WTC11 (cell line): ENCODE data around the gene SLC24A3. TPM values are rescaled to one million over a fixed set of nuclear protein-coding genes. Genes with fewer than 3 reads are reported as not detected.

ENCODE experiments used
- ATAC-seq: fragments of 200-7000 bp; cut with Tn5 transposase; 2 replicates; pipeline ENCODE4 v1.10.0; 2021; ENCODE audit warnings: mild to moderate bottlenecking, moderate library complexity
- CTCF ChIA-PET: fragments of 300-600 bp; sonication (Branson Sonifier 250); formaldehyde crosslinking; loops from one replicate; lab custom pipeline; 2021; ENCODE audit warnings: antibody characterized with exemption; lab: Charles Lee
- POLR2A ChIA-PET: fragments of 350-600 bp; sonication (Branson Sonifier 250); formaldehyde crosslinking; loops from one replicate; lab custom pipeline; 2021; ENCODE audit warnings: antibody characterized with exemption; lab: Charles Lee
- DNase-seq: peaks from one replicate; pipeline ENCODE4 v3.0.0; 2021; ENCODE audit warnings: low spot score
- H3K27ac Mint-ChIP-seq: 2 replicates; pipeline ENCODE4 v1.8.0; 2021; ENCODE audit warnings: mixed read lengths
- H3K27me3 Mint-ChIP-seq: 2 replicates; pipeline ENCODE4 v1.8.0; 2021; ENCODE audit warnings: low read depth, mild to moderate bottlenecking, moderate library complexity, mixed read lengths
- H3K36me3 Mint-ChIP-seq: 2 replicates; pipeline ENCODE4 v1.8.0; 2021; ENCODE audit warnings: mixed read lengths
- H3K4me1 Mint-ChIP-seq: 2 replicates; pipeline ENCODE4 v1.8.0; 2022; ENCODE audit warnings: mixed read lengths
- H3K4me3 Mint-ChIP-seq: 2 replicates; pipeline ENCODE4 v1.8.0; 2021; ENCODE audit warnings: mild to moderate bottlenecking, moderate library complexity, mixed read lengths
- H3K9me3 Mint-ChIP-seq: 2 replicates; pipeline ENCODE4 v1.8.0; 2021; ENCODE audit warnings: mixed read lengths
- AR ChIP-seq: fragments of 250-450 bp; sonication (Bioruptor Pico); IDR thresholded peaks from 2 replicates; pipeline ENCODE4 v1.9.0; 2021; ENCODE audit warnings: mild to moderate bottlenecking
- CDX4 ChIP-seq: fragments of 250-450 bp; sonication (Bioruptor Pico); IDR thresholded peaks from 2 replicates; pipeline ENCODE4 v1.9.0; 2021; ENCODE audit warnings: moderate library complexity, mild to moderate bottlenecking, inconsistent platforms, borderline replicate concordance
- CREB1 ChIP-seq: sonication (generic); formaldehyde crosslinking; IDR thresholded peaks from 2 replicates; pipeline ENCODE4 v1.8.0; 2023; ENCODE audit warnings: mild to moderate bottlenecking, missing genetic modification reagents
- CREM ChIP-seq: sonication (generic); formaldehyde crosslinking; IDR thresholded peaks from 2 replicates; pipeline ENCODE4 v1.8.1; 2022; ENCODE audit warnings: mild to moderate bottlenecking, missing genetic modification reagents, moderate library complexity
- FOXJ3 ChIP-seq: sonication (generic); formaldehyde crosslinking; IDR thresholded peaks from 2 replicates; pipeline ENCODE4 v1.9.0; 2021; ENCODE audit warnings: missing genetic modification reagents, mild to moderate bottlenecking, borderline replicate concordance
- GABPB1 ChIP-seq: sonication (generic); formaldehyde crosslinking; IDR thresholded peaks from 2 replicates; pipeline ENCODE4 v1.8.1; 2023; ENCODE audit warnings: mild to moderate bottlenecking, missing genetic modification reagents
- HMGXB4 ChIP-seq: sonication (generic); formaldehyde crosslinking; IDR thresholded peaks from 2 replicates; pipeline ENCODE4 v1.8.1; 2023; ENCODE audit warnings: mild to moderate bottlenecking, moderate library complexity, missing genetic modification reagents
- KAT7 ChIP-seq: sonication (generic); formaldehyde crosslinking; IDR thresholded peaks from 2 replicates; pipeline ENCODE4 v1.8.1; 2023; ENCODE audit warnings: missing genetic modification reagents, mild to moderate bottlenecking, borderline replicate concordance
- NFE2L1 ChIP-seq: sonication (generic); formaldehyde crosslinking; IDR thresholded peaks from 2 replicates; pipeline ENCODE4 v1.8.1; 2023; ENCODE audit warnings: missing genetic modification reagents
- NFYB ChIP-seq: sonication (generic); formaldehyde crosslinking; conservative IDR thresholded peaks from 2 replicates; pipeline ENCODE4 v1.8.0; 2022; ENCODE audit warnings: low read depth, missing genetic modification reagents
- OVOL2 ChIP-seq: fragments of 250-450 bp; sonication (Bioruptor Pico); IDR thresholded peaks from 2 replicates; pipeline ENCODE4 v1.9.0; 2021; ENCODE audit warnings: mild to moderate bottlenecking, borderline replicate concordance
- PREB ChIP-seq: sonication (generic); formaldehyde crosslinking; IDR thresholded peaks from 2 replicates; pipeline ENCODE4 v1.8.1; 2022; ENCODE audit warnings: mild to moderate bottlenecking, missing genetic modification reagents, moderate library complexity, borderline replicate concordance
- RORB ChIP-seq: fragments of 250-450 bp; sonication (Bioruptor Pico); IDR thresholded peaks from 2 replicates; pipeline ENCODE4 v1.9.0; 2021; ENCODE audit warnings: mild to moderate bottlenecking
- SP1 ChIP-seq: sonication (generic); formaldehyde crosslinking; conservative IDR thresholded peaks from 2 replicates; pipeline ENCODE4 v1.8.1; 2022; ENCODE audit warnings: missing genetic modification reagents
- ZNF138 ChIP-seq: sonication (generic); formaldehyde crosslinking; conservative IDR thresholded peaks from 2 replicates; pipeline ENCODE4 v1.8.1; 2022; ENCODE audit warnings: mild to moderate bottlenecking, moderate library complexity, missing genetic modification reagents
- ZNF396 ChIP-seq: fragments of 250-450 bp; sonication (Bioruptor Pico); IDR thresholded peaks from 2 replicates; pipeline ENCODE4 v1.8.0; 2021; ENCODE audit warnings: mild to moderate bottlenecking, moderate library complexity, borderline replicate concordance
- ZNF416 ChIP-seq: fragments of 250-450 bp; sonication (Bioruptor Pico); IDR thresholded peaks from 2 replicates; pipeline ENCODE4 v1.9.0; 2021; ENCODE audit warnings: mild to moderate bottlenecking, inconsistent platforms
- ZNF423 ChIP-seq: fragments of 250-450 bp; sonication (Bioruptor Pico); IDR thresholded peaks from 2 replicates; pipeline ENCODE4 v2.1.2; 2022; ENCODE audit warnings: mild to moderate bottlenecking, moderate library complexity
- total RNA-seq: library from RNA; stranded (reverse); gene quantifications from 3 replicates; pipeline ENCODE4 v1.2.3, GENCODE V29; 2021
- TF ChIP-seq, protein P1 (sequence below): sonication (generic); formaldehyde crosslinking; IDR thresholded peaks from 2 replicates; pipeline ENCODE4 v1.8.0; 2023; ENCODE audit warnings: missing genetic modification reagents
- TF ChIP-seq, protein P2 (sequence below): sonication (generic); formaldehyde crosslinking; conservative IDR thresholded peaks from 2 replicates; pipeline ENCODE4 v1.8.1; 2023; ENCODE audit warnings: mild to moderate bottlenecking, low read depth, missing genetic modification reagents, moderate library complexity

Gene SLC24A3
- total RNA-seq, 1 experiment from 2014 or later: 5.7 TPM

- ATAC-seq (peak; percentile 46; the same call in 1 of the 2 replicates), DNase-seq (peak; percentile 17)
- Mint-ChIP-seq H3K27me3 (no peaks in the 10 kb centered on the region; the same call in 1 of the 2 replicates), H3K36me3 (no peaks in the 10 kb centered on the region), H3K4me3 (no peak overlapping the region), H3K27ac (no peak overlapping the region), H3K4me1 (peaks cover 32% of the 10 kb centered on the region), H3K9me3 (peaks cover 8% of the 10 kb centered on the region; the same call in 1 of the 2 replicates)
- POLR2A ChIA-PET: interaction anchor here (0.6 kb wide), 1 partner anchor 415 kb away, joined by 3 read pairs; no protein-coding TSS in a partner anchor
- CTCF ChIA-PET: interaction anchor here (0.6 to 1.5 kb wide), 7 partner anchors 10 to 526 kb away, joined by 3 to 6 read pairs (median 4); no protein-coding TSS in a partner anchor
- no peak for TF ChIP-seq ZNF416 (CRISPR knock-in tag)
- TF ChIP-seq CREM (CRISPR knock-in tag): no peak
- no peak for TF ChIP-seq NFYB (CRISPR knock-in tag)
- no peak for TF ChIP-seq ZNF423
- TF ChIP-seq, protein P1, sequence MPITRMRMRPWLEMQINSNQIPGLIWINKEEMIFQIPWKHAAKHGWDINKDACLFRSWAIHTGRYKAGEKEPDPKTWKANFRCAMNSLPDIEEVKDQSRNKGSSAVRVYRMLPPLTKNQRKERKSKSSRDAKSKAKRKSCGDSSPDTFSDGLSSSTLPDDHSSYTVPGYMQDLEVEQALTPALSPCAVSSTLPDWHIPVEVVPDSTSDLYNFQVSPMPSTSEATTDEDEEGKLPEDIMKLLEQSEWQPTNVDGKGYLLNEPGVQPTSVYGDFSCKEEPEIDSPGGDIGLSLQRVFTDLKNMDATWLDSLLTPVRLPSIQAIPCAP (CRISPR knock-in tag): no peak
- TF ChIP-seq HMGXB4 (CRISPR knock-in tag): no peak
- no peak for TF ChIP-seq FOXJ3 (CRISPR knock-in tag)
- TF ChIP-seq NFE2L1 (CRISPR knock-in tag): no peak
- TF ChIP-seq KAT7 (CRISPR knock-in tag): no peak
- no peak for TF ChIP-seq CREB1 (CRISPR knock-in tag)
- TF ChIP-seq CDX4: no peak
- TF ChIP-seq ZNF396 (CRISPR knock-in tag): no peak
Measured at GRCh38 chr20:19600042-19600441, 387.6 kb downstream of the SLC24A3 start.

DNA sequence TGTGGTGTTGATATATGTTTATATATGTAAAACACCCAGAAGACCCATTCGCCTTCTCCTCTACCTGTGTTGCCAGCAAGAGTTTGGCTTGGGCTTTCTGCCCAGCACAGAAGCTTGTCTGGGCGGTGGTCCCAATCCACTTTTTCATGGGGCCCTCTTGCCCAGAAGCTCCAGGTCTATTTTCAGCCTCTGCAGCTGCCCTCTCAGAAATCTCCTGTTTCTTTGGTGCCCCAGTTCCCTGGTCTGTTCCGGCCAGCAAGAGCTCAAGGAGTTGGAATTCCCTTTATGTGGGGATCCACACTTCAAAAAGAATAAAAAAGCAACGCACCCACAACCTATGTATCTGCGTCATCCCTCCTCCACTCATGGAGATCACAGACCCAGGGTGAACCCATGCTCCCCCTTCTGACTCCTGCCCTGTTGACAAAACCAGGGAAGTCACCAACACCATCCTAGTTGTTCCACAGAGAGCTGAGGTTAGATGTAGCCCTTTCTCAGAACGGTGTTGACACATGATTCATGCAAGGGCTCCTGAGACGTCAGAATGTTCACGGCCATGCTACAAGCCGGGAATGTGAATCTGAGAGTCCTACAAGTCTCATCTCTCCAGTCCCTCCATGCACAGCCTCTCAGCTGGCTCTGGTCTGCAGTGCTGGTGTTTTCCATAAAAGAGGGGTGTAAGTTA, 388.8 kb downstream of the SLC24A3 start:
- Mint-ChIP-seq H3K36me3 (no peaks in the 10 kb centered on the region), H3K9me3 (peaks cover 4% of the 10 kb centered on the region; the same call in 1 of the 2 replicates), H3K27ac (no peak overlapping the region), H3K27me3 (no peaks in the 10 kb centered on the region; the same call in 1 of the 2 replicates), H3K4me3 (no peak overlapping the region), H3K4me1 (peaks cover 32% of the 10 kb centered on the region)
- DNase-seq: no peak
- ChIA-PET POLR2A (no interaction called here), CTCF (interaction anchor here (1.1 to 1.7 kb wide), 3 partner anchors 17 to 394 kb away, joined by 3 to 6 read pairs (median 5); no protein-coding TSS in a partner anchor)
- no peak for ATAC-seq
- TF ChIP-seq OVOL2 (CRISPR knock-in tag): no peak
- TF ChIP-seq AR: no peak

GRCh38 chr20:19602675-19603375, 390.4 kb downstream of the SLC24A3 start:
- POLR2A ChIA-PET: no interaction called here
- ATAC-seq: no peak
- no peaks in the 10 kb centered on the region; the same call in 1 of the 2 replicates for H3K27me3 Mint-ChIP-seq
- no peaks in the 10 kb centered on the region for H3K9me3 Mint-ChIP-seq
- H3K4me3 Mint-ChIP-seq: no peak overlapping the region
- no peaks in the 10 kb centered on the region for H3K36me3 Mint-ChIP-seq
- H3K4me1 Mint-ChIP-seq: peaks cover 27% of the 10 kb centered on the region
- CTCF ChIA-PET: no interaction called here
- no peak for DNase-seq
- no peak overlapping the region for H3K27ac Mint-ChIP-seq
- no peak for TF ChIP-seq PREB (CRISPR knock-in tag)
- TF ChIP-seq RORB (CRISPR knock-in tag): no peak
- TF ChIP-seq, protein P2, sequence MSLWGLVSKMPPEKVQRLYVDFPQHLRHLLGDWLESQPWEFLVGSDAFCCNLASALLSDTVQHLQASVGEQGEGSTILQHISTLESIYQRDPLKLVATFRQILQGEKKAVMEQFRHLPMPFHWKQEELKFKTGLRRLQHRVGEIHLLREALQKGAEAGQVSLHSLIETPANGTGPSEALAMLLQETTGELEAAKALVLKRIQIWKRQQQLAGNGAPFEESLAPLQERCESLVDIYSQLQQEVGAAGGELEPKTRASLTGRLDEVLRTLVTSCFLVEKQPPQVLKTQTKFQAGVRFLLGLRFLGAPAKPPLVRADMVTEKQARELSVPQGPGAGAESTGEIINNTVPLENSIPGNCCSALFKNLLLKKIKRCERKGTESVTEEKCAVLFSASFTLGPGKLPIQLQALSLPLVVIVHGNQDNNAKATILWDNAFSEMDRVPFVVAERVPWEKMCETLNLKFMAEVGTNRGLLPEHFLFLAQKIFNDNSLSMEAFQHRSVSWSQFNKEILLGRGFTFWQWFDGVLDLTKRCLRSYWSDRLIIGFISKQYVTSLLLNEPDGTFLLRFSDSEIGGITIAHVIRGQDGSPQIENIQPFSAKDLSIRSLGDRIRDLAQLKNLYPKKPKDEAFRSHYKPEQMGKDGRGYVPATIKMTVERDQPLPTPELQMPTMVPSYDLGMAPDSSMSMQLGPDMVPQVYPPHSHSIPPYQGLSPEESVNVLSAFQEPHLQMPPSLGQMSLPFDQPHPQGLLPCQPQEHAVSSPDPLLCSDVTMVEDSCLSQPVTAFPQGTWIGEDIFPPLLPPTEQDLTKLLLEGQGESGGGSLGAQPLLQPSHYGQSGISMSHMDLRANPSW: no peak
- TF ChIP-seq NFYB (CRISPR knock-in tag): no peak
- no peak for TF ChIP-seq SP1 (CRISPR knock-in tag)
- no peak for TF ChIP-seq KAT7 (CRISPR knock-in tag)
- no peak for TF ChIP-seq ZNF138 (CRISPR knock-in tag)
- no peak for TF ChIP-seq ZNF396 (CRISPR knock-in tag)
- TF ChIP-seq GABPB1 (CRISPR knock-in tag): no peak
